ENCODE data around the gene BUD23.

GRCh38 chr7:73716318-73716890, 33.0 kb downstream of the BUD23 start:
- TF ChIP-seq CTCF (IDR thresholded peaks at IDR 0.05) (no peak), POLR2AphosphoS5 (IDR thresholded peaks at IDR 0.05; ENCODE audit: low read depth, low read length) (no peak; the same call in 1 of the 2 replicates), TCF7L2 (IDR thresholded peaks at IDR 0.05; ENCODE audit: low read depth, low read length) (no peak)

All from Panc1 (cell line).